NCI-H2107 (cell line): ENCODE data around the gene IER5L.
"Not testable (repeated sequence)": the region's sequence is repeated elsewhere in the genome, so short reads cannot be mapped to it uniquely, and the experiment has no call there.

ENCODE experiments used
- DNase-seq: peaks from one replicate; lab custom pipeline; 2025; lab: John Stamatoyannopoulos, UW

IER5L gene

GRCh38 chr9:129138476-129139232 lies 39.4 kb downstream of the IER5L start:
- DNase-seq: no peak

GRCh38 chr9:129138144-129138462 lies 40.0 kb downstream of the IER5L start:
- no peak for DNase-seq

- no peak for DNase-seq
These were observed 40.5 kb downstream of the IER5L start for GRCh38 chr9:129137292-129138143.

- no peak for DNase-seq
These were observed 41.5 kb downstream of the IER5L start for GRCh38 chr9:129136446-129137035.

GRCh38 chr9:129135476-129135875 lies 42.6 kb downstream of the IER5L start:
- no peak for DNase-seq

DNA sequence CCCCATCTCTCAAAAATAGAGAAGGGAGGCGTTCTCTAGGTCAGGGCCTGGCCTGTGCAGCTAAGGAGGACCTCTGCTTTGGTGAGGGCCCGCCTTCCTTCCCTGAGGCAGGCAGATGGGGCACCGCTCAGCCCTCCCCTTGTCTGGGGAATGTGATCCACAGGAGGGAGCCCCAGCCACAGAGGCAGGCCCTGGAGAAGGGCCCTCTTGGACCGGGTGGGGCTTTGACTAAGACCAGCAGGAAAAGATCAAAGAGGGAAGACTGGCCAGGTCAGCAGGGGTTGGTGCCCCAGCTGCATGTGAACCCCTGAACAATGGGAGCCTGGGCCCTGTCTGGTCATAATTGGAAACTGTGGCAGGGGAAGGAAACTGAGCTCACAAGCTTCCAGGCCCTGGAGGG lies 45.0 kb downstream of the IER5L start:
- no peak for DNase-seq

DNA sequence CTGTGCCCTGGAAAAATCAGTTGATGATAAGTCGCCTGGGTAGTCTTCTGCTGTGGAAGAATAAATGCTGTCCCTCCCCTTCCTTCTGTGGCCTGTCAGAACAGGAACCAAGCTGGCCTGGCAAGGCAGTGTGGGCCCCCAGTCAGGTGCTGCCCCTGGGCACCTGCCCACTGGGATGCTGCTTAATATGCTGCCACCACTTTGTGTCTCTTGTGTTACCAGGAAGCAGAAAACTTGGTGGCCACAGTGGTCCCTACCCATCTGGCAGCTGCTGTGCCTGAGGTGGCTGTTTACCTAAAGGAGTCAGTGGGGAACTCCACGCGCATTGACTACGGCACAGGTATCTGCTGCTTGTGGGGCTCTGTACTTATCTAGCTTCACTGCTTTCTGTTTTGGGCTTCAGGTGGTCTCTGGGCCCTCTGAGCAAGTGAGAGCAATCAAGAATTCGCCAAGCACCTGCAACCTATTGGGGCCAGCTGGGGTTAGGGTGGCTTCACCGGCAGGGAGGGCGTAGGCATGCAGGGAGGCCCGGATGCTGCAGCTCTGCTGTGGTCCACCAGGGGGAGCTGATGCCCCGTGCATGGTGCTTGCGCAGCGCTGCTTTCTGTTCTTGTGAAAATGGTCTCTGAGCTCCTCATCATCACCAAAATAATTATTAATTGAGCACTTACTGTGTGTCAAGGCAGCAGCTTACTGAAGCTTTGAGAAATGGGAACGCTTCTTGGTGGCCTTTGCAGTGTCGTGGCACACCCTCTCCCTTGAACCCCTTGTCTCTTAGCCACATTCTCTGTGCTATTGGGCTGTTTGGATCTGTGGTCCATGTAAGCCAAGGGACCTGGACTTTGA lies 46.5 kb downstream of the IER5L start:
- DNase-seq: peak; percentile 40

GRCh38 chr9:129130791-129131190 lies 47.3 kb downstream of the IER5L start:
- no peak for DNase-seq

DNA sequence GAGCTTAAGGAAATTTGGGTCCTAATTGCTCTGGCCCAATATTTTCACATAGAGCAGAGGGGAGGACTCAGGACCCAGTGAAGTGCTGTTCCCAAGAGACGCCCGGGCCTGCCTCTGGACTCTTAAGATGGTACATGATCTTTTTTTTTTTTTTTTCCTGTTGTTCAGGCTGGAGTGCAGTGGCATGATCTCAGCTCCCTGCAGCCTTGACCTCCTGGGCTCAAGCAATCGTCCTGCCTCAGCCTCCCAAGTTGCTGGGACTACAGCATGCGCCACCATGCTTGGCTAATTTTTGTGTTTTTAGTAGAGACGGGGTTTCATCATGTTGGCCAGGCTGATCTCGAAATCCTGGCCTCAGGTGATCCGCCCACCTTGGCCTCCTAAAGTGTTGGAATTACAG lies 47.8 kb downstream of the IER5L start:
- DNase-seq: not testable (repeated sequence)

GRCh38 chr9:129128689-129129088 lies 49.4 kb downstream of the IER5L start:
- DNase-seq: no peak

- peak; percentile 71 for DNase-seq
These were observed 51.1 kb downstream of the IER5L start for GRCh38 chr9:129126749-129127618.
